KMS-11 (cell line): ENCODE data around the gene BMP6.
A peak's percentile ranks its signal among the peaks of the same experiment; 100 is the strongest.

Source experiments
- H2AFZ ChIP-seq: fragments of 200-600 bp; sonication (generic); 2 replicates; pipeline ENCODE4 v1.6.1; 2016; ENCODE audit warnings: antibody characterized with exemption, mixed run types, low read depth
- H3K27ac ChIP-seq: fragments of 200-600 bp; sonication (generic); 2 replicates; pipeline ENCODE4 v1.6.1; 2016; ENCODE audit warnings: mild to moderate bottlenecking, mixed run types
- H3K27me3 ChIP-seq: fragments of 200-600 bp; sonication (generic); 2 replicates; pipeline ENCODE4 v1.6.1; 2017; ENCODE audit warnings: mild to moderate bottlenecking, low read depth, mixed run types, moderate library complexity; ENCODE audit not compliant: insufficient read depth
- H3K36me3 ChIP-seq: fragments of 200-600 bp; sonication (generic); 2 replicates; pipeline ENCODE4 v1.6.1; 2017; ENCODE audit warnings: mild to moderate bottlenecking, mixed run types; ENCODE audit not compliant: insufficient read depth
- H3K4me1 ChIP-seq: fragments of 200-600 bp; sonication (generic); 2 replicates; pipeline ENCODE4 v1.6.1; 2016; ENCODE audit warnings: mild to moderate bottlenecking, low read depth, mixed run types; ENCODE audit not compliant: poor library complexity, severe bottlenecking
- H3K4me2 ChIP-seq: fragments of 200-600 bp; sonication (generic); 2 replicates; pipeline ENCODE4 v1.7.0; 2016; ENCODE audit warnings: mild to moderate bottlenecking, mixed run types
- H3K4me3 ChIP-seq: fragments of 200-600 bp; sonication (generic); IDR thresholded peaks from 2 replicates; pipeline ENCODE4 v1.6.1; 2017; ENCODE audit warnings: low read depth, low read length, mixed read lengths; ENCODE audit not compliant: insufficient read depth
- H3K79me2 ChIP-seq: fragments of 200-600 bp; sonication (generic); 2 replicates; pipeline ENCODE4 v1.6.1; 2016; ENCODE audit warnings: low read depth, mixed run types; ENCODE audit not compliant: insufficient read depth
- H3K9ac ChIP-seq: fragments of 200-600 bp; sonication (generic); 2 replicates; pipeline ENCODE4 v1.6.1; 2016; ENCODE audit warnings: mild to moderate bottlenecking, mixed run types
- H4K20me1 ChIP-seq: fragments of 200-600 bp; sonication (generic); 2 replicates; pipeline ENCODE4 v1.6.1; 2016; ENCODE audit warnings: mild to moderate bottlenecking, mixed run types; ENCODE audit not compliant: insufficient read depth
- TF ChIP-seq, protein P1 (sequence below): fragments of 200-600 bp; sonication (generic); conservative IDR thresholded peaks from 2 replicates; pipeline ENCODE4 v1.6.1; 2017; ENCODE audit warnings: low read depth, mild to moderate bottlenecking, antibody characterized with exemption, low read length, moderate library complexity, mixed read lengths

The BMP6 gene

GRCh38 chr6:7914311-7914710 lies 188.4 kb downstream of the BMP6 start:
- peak overlapping the region; percentile 88 for H3K4me2 ChIP-seq
- H3K79me2 ChIP-seq: peaks cover 19% of the 10 kb centered on the region
- peak overlapping the region; percentile 35 for H2AFZ ChIP-seq
- H3K4me3 ChIP-seq: no peak overlapping the region
- no peaks in the 10 kb centered on the region for H4K20me1 ChIP-seq
- peak overlapping the region; percentile 73 for H3K27ac ChIP-seq
- H3K9ac ChIP-seq: peak overlapping the region; percentile 7; the same call in 1 of the 2 replicates
- no peaks in the 10 kb centered on the region for H3K27me3 ChIP-seq
- H3K4me1 ChIP-seq: peaks cover 83% of the 10 kb centered on the region
- peaks cover 2% of the 10 kb centered on the region; the same call in 1 of the 2 replicates for H3K36me3 ChIP-seq
- TF ChIP-seq, protein P1, sequence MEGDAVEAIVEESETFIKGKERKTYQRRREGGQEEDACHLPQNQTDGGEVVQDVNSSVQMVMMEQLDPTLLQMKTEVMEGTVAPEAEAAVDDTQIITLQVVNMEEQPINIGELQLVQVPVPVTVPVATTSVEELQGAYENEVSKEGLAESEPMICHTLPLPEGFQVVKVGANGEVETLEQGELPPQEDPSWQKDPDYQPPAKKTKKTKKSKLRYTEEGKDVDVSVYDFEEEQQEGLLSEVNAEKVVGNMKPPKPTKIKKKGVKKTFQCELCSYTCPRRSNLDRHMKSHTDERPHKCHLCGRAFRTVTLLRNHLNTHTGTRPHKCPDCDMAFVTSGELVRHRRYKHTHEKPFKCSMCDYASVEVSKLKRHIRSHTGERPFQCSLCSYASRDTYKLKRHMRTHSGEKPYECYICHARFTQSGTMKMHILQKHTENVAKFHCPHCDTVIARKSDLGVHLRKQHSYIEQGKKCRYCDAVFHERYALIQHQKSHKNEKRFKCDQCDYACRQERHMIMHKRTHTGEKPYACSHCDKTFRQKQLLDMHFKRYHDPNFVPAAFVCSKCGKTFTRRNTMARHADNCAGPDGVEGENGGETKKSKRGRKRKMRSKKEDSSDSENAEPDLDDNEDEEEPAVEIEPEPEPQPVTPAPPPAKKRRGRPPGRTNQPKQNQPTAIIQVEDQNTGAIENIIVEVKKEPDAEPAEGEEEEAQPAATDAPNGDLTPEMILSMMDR: no peak

DNA sequence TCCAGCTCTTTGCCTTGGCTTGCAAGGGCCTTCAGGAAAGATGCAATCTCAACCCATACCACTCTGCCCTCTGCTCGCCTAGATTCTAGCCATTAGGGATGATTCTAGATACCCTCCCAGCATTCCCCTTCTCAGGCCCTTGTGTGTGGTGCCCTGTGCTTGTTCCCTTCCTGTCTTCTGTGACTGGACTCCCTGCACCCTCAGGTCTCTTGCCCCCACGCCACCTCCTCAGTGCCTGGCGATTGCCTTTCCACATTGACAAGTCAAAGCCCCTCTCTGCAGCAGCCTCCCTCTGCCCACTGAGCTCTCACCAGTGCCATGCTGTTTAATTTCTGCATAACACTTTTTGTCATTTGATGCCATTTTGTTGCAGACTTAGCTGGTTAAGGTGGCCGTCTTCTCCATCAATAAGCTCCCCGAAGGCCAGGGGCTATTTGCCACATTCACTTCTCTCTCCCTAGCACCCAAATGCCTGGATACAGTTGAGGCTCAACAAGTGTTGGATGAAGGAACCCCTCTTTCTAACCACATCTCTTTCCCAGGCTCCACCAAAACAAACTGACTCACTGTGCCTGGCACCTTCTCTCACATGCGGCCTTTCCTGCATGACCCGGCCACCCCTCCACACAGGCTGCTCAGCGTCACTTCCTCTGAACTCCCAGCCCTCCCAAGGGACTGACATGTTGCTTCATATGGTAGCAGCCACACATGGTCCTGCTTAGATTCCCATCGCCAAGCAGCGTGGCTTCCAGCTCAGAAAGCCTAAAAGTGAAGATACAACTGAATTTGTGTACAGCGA lies 189.3 kb downstream of the BMP6 start:
- Histone ChIP-seq H3K9ac (no peak overlapping the region; the same call in 1 of the 2 replicates), H3K27ac (peak overlapping the region; percentile 73), H3K4me1 (peaks cover 91% of the 10 kb centered on the region), H3K79me2 (peaks cover 12% of the 10 kb centered on the region; the same call in 1 of the 2 replicates), H3K4me2 (peak overlapping the region; percentile 88), H3K4me3 (no peak overlapping the region), H4K20me1 (no peaks in the 10 kb centered on the region), H3K36me3 (no peaks in the 10 kb centered on the region), H2AFZ (peak overlapping the region; percentile 35; the same call in 1 of the 2 replicates), H3K27me3 (no peaks in the 10 kb centered on the region)
- TF ChIP-seq, protein P1: no peak

GRCh38 chr6:7916959-7917358 lies 191.1 kb downstream of the BMP6 start:
- Histone ChIP-seq H3K79me2 (peaks cover under 1% of the 10 kb centered on the region; the same call in 1 of the 2 replicates), H3K9ac (peak overlapping the region; percentile 33; the same call in 1 of the 2 replicates), H3K4me3 (no peak overlapping the region), H3K4me2 (peak overlapping the region; percentile 51), H2AFZ (peak overlapping the region; percentile 43; the same call in 1 of the 2 replicates), H3K4me1 (peaks cover 82% of the 10 kb centered on the region), H3K36me3 (no peaks in the 10 kb centered on the region), H3K27me3 (no peaks in the 10 kb centered on the region), H3K27ac (peak overlapping the region; percentile 73), H4K20me1 (no peaks in the 10 kb centered on the region)
- TF ChIP-seq, protein P1: no peak

- Histone ChIP-seq H3K4me2 (peak overlapping the region; percentile 51), H3K9ac (peak overlapping the region; percentile 28; the same call in 1 of the 2 replicates), H3K4me1 (peaks cover 78% of the 10 kb centered on the region), H3K79me2 (no peaks in the 10 kb centered on the region), H3K27me3 (no peaks in the 10 kb centered on the region), H4K20me1 (no peaks in the 10 kb centered on the region), H2AFZ (peak overlapping the region; percentile 43; the same call in 1 of the 2 replicates), H3K36me3 (no peaks in the 10 kb centered on the region), H3K27ac (peak overlapping the region; percentile 73), H3K4me3 (no peak overlapping the region)
- TF ChIP-seq, protein P1: no peak
Observed at GRCh38 chr6:7917729-7918128, 191.8 kb downstream of the BMP6 start.
